HL-60 (cell line): ENCODE data around the gene CACNA1C.

Source experiments
- CTCF ChIP-seq: IDR thresholded peaks from one replicate; pipeline ENCODE4 v1.5.1; 2011; ENCODE audit warnings: low read length, control low read depth, inconsistent platforms; ENCODE audit not compliant: insufficient read depth
- REST ChIP-seq: IDR thresholded peaks from 2 replicates; pipeline ENCODE4 v1.6.1; 2012; ENCODE audit warnings: low read depth; ENCODE audit not compliant: insufficient replicate concordance
- SPI1 ChIP-seq: IDR thresholded peaks from 2 replicates; pipeline ENCODE4 v1.6.1; 2012; ENCODE audit warnings: low read depth, mild to moderate bottlenecking, borderline replicate concordance

- TF ChIP-seq SPI1: no peak
- TF ChIP-seq CTCF: no peak
- TF ChIP-seq REST: no peak
Observed at GRCh38 chr12:2372178-2372577, 319.4 kb downstream of the CACNA1C start.
